Muscle layer of duodenum (tissue), 2 donors: ENCODE data around the gene TXNDC17.
"Not testable (repeated sequence)": the region's sequence is repeated elsewhere in the genome, so short reads cannot be mapped to it uniquely, and the experiment has no call there.

ENCODE experiments used
- H3K27ac ChIP-seq: one replicate; pipeline ENCODE4 v1.7.0; 2013; ENCODE audit warnings: mild to moderate bottlenecking, low read length
- H3K27me3 ChIP-seq: one replicate; pipeline ENCODE4 v1.7.0; 2013; ENCODE audit warnings: low read depth, mild to moderate bottlenecking, control low read depth, low read length
- H3K36me3 ChIP-seq, 2 donors: one replicate each; pipeline ENCODE4 v1.7.0; 2013; ENCODE audit warnings: low read length in 2 of 2, control low read depth in 1 of 2, mild to moderate bottlenecking in 1 of 2; ENCODE audit not compliant: insufficient read depth in 2 of 2, control insufficient read depth in 1 of 2
- H3K4me1 ChIP-seq, 2 donors: one replicate each; pipeline ENCODE4 v1.7.0; 2013; ENCODE audit warnings: low read length in 2 of 2, mild to moderate bottlenecking in 2 of 2, control low read depth in 1 of 2, moderate library complexity in 1 of 2; ENCODE audit not compliant: insufficient read depth in 2 of 2, control insufficient read depth in 1 of 2
- H3K4me3 ChIP-seq, 2 donors: one replicate each; pipeline ENCODE4 v1.7.0; 2013; ENCODE audit warnings: low read length in 2 of 2, low read depth in 1 of 2, mild to moderate bottlenecking in 1 of 2
- H3K9me3 ChIP-seq, 2 donors: one replicate each; pipeline ENCODE4 v1.7.0; 2013; ENCODE audit warnings: low read length in 2 of 2, control low read depth in 1 of 2, mild to moderate bottlenecking in 1 of 2; ENCODE audit not compliant: control insufficient read depth in 1 of 2
- donor health status: healthy.

The TXNDC17 gene

DNA sequence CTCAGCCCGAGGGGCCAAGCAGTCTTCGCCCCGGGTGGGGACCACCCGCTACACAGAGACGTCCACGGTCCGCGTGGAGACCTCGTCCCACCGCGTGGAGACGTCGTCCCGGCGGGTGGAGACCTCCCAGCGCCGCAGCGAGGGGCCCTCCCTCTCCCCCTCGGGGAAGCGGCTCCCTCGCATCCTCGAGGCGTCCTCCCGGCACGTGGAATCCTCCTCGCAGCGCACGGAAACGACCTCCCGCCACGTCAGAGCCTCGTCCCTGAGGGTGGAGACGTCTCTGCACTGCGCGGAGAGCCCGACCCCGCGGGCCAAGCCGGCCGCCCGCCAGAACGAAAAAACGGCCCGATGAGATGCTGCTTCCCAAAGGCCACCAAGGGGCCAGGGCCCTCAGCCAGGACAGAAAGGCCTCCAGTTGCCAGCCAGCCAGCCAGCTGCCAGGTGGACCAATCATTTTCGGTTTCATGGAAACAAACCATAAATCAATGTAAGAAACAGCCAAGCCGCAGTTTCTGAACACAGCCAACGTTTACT, 11.1 kb downstream of the TXNDC17 start:
- Histone ChIP-seq H3K27ac (peak overlapping the region; percentile 31), H3K27me3 (peaks cover 13% of the 10 kb centered on the region), H3K36me3 (peaks cover 17 to 23% of the 10 kb centered on the region in 2 donors), H3K4me1 (peaks cover 13 to 37% of the 10 kb centered on the region in 2 donors), H3K4me3 (peak overlapping the region; percentile 84 to 99), H3K9me3 (no peaks in the 10 kb centered on the region)

DNA sequence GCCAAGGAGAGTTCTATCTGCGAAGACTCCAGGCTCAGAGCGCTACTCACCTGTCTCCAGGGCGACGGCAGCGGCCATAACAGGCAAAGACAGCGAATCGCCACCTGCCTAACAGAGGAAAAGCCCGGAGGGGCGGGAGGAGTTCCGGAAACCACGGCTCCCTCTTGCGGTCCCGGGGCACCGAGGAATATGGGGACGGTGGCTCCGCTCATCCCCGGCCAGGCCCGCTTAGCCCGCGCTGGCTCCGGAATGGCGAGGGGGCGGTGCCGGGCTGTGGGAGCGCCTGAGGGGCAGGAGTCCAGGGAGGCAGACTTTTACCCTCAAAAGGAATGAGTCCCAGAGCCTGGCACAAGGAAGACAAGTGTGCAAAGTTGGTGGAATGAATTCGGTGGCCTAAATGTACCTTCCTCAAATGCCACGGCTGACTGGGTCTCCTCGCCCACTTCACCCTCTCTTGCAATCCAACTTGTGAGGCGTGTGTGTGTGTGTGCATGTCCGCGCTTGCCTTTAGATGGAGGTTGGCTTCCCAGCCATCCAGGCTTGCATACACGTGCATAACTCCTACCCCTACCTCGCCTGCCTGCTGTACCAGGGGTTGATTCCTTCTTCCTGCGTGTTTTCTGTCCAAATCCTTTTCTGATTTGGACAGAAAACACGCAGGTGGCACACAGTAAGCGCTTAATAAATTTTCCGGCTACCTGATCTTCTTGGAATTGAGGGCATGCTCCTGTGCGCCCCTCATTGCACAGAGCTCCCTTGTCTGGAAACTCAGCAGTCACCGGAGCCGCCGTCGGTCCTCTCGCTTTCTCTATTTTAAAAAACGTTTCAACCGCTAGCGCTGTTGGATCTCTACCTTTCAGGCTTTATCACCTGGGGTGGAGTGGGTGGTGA, 14.2 kb downstream of the TXNDC17 start:
- Histone ChIP-seq H3K27me3 (peaks cover 13% of the 10 kb centered on the region), H3K9me3 (no peaks in the 10 kb centered on the region), H3K36me3 (no peaks in the 10 kb centered on the region), H3K4me3 (peak overlapping the region; percentile 5 to 26), H3K4me1 (peaks cover 9 to 29% of the 10 kb centered on the region in 2 donors), H3K27ac (no peak overlapping the region)

DNA sequence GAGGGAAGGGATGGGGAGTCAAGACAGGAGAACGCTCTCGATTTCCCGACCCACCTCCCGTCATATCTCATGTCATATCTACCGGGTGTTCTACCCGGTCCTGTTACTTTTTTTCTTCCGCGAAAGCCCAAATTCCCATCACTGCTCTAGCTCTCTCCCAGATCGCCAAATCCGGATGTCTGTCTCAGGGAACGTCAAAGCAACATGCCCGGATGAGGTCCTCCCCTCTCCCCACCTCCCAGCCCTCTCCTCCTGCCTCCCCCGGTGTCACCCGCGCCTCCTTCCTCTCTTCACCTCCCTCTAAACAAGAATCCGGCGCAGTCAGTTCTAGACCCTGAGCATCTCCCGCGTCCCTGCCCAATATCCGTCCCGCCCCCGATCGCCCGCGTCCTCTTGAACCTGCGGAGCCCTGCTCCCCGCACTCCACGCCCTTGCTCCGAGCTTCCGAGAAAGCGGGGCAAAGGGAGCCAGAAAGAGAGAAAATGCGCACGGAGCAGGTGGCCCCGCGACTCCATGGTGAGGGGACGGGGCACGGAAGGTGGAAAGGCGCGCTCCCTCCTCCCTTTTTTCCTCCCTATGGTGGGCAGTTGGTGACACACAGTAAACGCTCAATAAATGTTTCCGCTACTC, 15.0 kb downstream of the TXNDC17 start:
- peaks cover 13% of the 10 kb centered on the region for H3K27me3 ChIP-seq
- H3K27ac ChIP-seq = not testable (repeated sequence)

DNA sequence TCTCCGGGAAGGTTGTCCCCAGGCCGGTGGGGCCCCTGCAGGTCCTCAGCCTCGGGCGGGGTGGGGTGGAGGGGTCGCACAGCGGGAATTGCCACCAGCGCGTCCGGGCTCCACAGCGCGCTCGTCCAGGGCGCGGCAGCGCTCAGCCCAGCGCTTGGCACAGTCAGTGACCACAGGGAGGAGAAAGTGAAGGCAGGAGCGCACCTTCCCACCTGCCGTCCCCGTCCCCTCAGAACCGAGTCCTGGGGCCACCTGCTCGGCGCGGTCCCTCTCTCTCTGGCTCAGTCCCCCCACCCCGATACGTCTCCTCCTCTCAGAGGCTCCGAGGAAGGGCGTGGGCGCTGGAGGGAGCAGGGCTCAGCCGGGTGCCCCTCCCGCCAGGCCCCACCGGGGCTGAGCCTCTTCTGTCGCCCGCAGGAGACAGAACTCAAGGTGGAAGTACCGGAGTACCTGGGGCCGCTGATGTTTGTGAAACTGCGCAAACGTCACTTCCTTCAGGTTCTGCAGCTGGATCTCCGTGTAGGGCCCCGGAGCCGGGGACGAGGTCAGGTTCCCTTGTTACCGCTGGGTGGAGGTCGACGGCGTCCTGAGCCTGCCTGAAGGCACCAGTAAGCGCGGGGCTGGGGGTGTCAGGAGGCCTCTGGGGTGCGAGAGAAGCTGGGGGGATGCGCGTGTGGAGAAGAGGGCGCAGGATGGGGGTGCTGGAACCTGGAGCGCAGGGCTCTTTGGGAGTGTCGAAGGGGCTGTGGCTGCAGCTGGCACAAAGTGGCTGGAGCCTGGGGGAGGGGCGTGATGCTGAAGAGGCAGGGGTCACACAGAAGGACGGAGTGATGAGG, 16.2 kb downstream of the TXNDC17 start:
- not testable (repeated sequence) for H3K27ac ChIP-seq, H3K9me3 ChIP-seq, H3K36me3 ChIP-seq, H3K4me3 ChIP-seq
- peaks cover 4 to 18% of the 10 kb centered on the region in 2 donors for H3K4me1 ChIP-seq
- H3K27me3 ChIP-seq = peaks cover 13% of the 10 kb centered on the region

More for the DNA sequence above, 15.0 kb downstream of the TXNDC17 start:
- H3K4me1 ChIP-seq = peaks cover 4 to 23% of the 10 kb centered on the region in 2 donors
- H3K9me3 ChIP-seq, H3K36me3 ChIP-seq: not testable (repeated sequence)
- H3K4me3 ChIP-seq = peak overlapping the region in 1 of 2 donors; percentile 26

DNA sequence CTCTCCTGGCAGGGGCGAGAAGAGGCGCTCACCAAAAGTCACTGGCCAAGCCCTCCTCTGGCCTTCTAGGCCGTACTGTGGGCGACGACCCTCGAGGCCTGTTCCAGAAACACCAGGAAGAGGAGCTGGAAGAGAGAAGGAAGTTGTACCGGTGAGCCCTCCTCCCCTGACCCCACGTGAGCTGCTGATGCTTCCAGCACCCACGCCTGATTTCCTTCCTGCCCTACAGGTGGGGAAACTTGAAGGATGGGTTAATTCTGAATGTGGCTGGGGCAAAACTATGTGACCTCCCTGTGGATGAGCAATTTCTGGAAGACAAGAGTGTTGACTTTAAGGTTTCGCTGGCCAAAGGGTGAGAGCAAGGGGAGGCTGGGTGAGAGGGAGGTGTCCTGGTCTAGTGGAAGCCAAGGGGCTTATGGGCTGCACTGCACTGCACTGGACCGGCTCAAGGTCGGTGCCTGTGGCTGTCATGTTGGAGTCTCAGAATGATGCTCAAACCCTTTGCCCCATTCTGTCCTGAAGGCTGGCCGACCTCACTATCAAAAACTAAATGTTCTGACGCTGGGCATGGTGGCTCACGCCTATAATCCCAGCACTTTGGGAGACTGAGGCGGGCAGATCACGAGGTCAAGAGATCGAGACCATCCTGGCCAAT, 16.9 kb downstream of the TXNDC17 start:
- peaks cover 13% of the 10 kb centered on the region for H3K27me3 ChIP-seq
- H3K4me1 ChIP-seq = peaks cover 0 to 13% of the 10 kb centered on the region in 2 donors
- H3K9me3 ChIP-seq = no peaks in the 10 kb centered on the region
- no peaks in the 10 kb centered on the region for H3K36me3 ChIP-seq
- no peak overlapping the region for H3K4me3 ChIP-seq
- no peak overlapping the region for H3K27ac ChIP-seq

DNA sequence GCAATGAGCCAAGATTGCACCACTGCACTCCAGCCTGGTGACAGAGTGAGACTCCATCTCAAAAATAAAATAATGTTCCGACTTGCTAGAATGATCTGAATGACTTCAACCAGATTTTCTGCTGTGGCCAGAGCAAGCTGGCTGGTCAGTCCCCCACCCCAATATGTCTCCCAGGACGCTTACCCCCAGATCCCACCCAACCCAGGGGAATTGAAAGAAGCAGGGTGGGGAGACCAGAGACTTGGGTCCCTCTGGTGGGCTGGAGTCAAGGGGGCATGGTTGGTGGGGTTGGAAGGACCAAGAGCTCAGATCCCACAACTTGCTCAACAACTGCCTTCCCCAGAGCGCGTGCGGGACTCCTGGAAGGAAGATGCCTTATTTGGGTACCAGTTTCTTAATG, 17.6 kb downstream of the TXNDC17 start:
- Histone ChIP-seq H3K4me1 (peaks cover 0 to 13% of the 10 kb centered on the region in 2 donors), H3K27me3 (peaks cover 13% of the 10 kb centered on the region)
- H3K4me3 ChIP-seq = not testable (repeated sequence)

DNA sequence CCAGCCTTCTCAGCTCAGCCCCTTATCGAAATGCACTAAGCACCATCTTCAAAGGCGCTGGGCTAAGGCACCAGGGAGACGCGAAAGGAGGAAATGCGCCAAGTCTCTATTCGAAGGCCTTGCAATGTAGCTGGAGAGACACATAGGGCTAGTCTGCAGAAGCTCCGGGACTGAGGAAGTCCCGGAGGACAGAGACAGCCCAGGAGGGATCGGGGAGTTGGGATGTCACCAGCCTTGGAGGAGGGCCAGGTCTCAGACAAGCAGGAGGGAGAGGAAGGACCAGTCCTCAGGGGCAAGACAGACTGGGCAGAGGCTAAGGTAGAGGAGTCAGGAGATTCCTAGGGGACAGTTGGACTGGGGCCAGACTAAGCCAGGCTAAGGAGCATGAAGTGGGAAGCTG, 19.2 kb downstream of the TXNDC17 start:
- peaks cover 4% of the 10 kb centered on the region for H3K27me3 ChIP-seq
- H3K36me3 ChIP-seq = no peaks in the 10 kb centered on the region
- H3K9me3 ChIP-seq = no peaks in the 10 kb centered on the region
- H3K4me3 ChIP-seq = no peak overlapping the region
- peaks cover 0 to 5% of the 10 kb centered on the region in 2 donors for H3K4me1 ChIP-seq
- H3K27ac ChIP-seq = no peak overlapping the region

More for the DNA sequence above, 17.6 kb downstream of the TXNDC17 start:
- H3K36me3 ChIP-seq, H3K9me3 ChIP-seq, H3K27ac ChIP-seq: not testable (repeated sequence)

DNA sequence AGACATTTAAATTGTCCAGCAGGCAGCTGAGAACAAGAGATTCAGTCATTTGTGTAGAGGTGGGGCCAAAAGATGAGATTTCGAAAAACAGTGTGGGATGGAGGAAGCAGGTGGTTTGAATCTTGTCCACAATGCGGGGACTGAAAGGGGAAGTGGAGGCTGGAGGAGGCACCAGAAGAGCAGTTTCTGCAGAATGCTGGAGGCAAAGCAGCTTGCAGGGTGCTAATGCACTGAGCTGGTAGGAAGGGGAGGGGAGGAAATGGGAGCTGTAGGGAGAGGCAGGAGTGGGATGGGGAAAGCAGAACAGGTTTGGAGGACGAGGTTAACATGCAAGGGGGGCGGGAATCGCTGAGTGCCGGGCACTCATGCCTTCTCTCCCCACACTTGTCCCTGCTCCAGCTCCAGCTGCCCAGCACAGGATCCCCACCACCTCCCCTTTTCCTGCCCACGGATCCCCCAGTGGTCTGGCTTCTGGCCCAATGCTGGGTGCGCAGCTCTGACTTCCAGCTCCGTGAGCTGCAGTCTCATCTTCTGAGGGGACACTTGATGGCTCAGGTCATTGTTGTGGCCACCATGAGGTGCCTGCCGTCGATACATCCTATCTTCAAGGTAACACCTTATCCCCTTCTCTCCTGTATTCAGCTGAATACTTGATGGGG, 20.1 kb downstream of the TXNDC17 start:
- H3K4me1 ChIP-seq = no peaks in the 10 kb centered on the region
- H3K4me3 ChIP-seq = no peak overlapping the region
- H3K27me3 ChIP-seq = no peaks in the 10 kb centered on the region
- no peak overlapping the region for H3K27ac ChIP-seq
- H3K36me3 ChIP-seq = no peaks in the 10 kb centered on the region
- no peaks in the 10 kb centered on the region for H3K9me3 ChIP-seq

DNA sequence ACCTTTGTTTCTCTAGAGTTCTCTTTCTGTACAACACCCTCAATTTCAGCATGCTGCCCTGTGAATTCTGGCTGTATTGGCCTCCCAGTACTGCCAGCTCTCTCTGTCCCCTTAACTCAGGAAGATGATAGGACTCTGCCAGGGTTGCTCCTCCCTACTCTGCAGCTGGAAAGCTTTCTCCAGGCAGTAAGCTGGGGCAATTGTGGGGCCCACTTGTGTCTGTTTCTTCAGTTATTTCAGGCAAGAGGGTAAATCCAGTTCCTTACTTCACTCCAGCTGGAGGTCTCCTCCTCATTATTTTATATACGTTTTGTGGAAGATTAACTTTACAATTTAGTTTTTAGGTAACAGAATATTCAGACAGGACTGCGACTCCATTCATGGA, 20.6 kb downstream of the TXNDC17 start:
- Histone ChIP-seq H3K9me3 (no peaks in the 10 kb centered on the region), H3K27me3 (no peaks in the 10 kb centered on the region), H3K36me3 (no peaks in the 10 kb centered on the region), H3K4me3 (no peak overlapping the region), H3K4me1 (no peaks in the 10 kb centered on the region), H3K27ac (no peak overlapping the region)

DNA sequence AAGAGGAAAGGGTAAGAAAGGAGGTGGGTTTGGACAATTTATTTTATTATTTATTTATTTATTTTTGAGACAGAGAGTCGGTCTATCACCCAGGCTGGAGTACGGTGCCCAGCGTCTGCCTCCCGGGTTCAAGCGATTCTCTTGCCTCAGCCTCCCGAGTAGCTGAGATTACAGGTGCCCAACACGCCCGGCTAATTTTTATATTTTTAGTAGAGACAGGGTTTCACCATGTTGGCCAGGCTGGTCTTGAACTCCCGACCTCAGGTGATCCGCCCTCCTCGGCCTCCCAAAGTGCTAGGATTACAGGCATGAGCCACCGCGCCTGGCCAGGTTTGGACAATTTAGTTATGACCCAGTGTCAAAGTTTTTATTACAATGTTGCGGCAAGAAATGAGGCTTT, 22.3 kb downstream of the TXNDC17 start:
- H3K9me3 ChIP-seq, H3K36me3 ChIP-seq, H3K4me3 ChIP-seq, H3K27ac ChIP-seq, H3K27me3 ChIP-seq, H3K4me1 ChIP-seq: not testable (repeated sequence)
